T follicular helper cell (primary cell): Measurements from ENCODE around the gene DZIP1.
"Not testable (repeated sequence)": the region's sequence is repeated elsewhere in the genome, so short reads cannot be mapped to it uniquely, and the experiment has no call there.

Experiments
- DNase-seq: peaks from one replicate; pipeline ENCODE4 v3.0.0-alpha.2; 2020; ENCODE audit warnings: low read depth
- total RNA-seq, 2 experiments: gene quantifications; one replicate each; lab custom pipeline; 2026; lab: John Stamatoyannopoulos, UW

DZIP1 gene, protein sequence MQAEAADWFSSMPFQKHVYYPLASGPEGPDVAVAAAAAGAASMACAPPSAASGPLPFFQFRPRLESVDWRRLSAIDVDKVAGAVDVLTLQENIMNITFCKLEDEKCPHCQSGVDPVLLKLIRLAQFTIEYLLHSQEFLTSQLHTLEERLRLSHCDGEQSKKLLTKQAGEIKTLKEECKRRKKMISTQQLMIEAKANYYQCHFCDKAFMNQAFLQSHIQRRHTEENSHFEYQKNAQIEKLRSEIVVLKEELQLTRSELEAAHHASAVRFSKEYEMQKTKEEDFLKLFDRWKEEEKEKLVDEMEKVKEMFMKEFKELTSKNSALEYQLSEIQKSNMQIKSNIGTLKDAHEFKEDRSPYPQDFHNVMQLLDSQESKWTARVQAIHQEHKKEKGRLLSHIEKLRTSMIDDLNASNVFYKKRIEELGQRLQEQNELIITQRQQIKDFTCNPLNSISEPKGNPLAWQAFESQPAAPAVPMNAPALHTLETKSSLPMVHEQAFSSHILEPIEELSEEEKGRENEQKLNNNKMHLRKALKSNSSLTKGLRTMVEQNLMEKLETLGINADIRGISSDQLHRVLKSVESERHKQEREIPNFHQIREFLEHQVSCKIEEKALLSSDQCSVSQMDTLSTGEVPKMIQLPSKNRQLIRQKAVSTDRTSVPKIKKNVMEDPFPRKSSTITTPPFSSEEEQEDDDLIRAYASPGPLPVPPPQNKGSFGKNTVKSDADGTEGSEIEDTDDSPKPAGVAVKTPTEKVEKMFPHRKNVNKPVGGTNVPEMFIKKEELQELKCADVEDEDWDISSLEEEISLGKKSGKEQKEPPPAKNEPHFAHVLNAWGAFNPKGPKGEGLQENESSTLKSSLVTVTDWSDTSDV
- 0.09 to 0.36 reads per million in 2 experiments for total RNA-seq

GRCh38 chr13:95644601-95645052, at the start of gene DZIP1:
DZIP1 (minus strand) TSS chr13:95644706; CDS start chr13:95642029, 2,677 bp downstream.
- DNase-seq: no peak

DNA sequence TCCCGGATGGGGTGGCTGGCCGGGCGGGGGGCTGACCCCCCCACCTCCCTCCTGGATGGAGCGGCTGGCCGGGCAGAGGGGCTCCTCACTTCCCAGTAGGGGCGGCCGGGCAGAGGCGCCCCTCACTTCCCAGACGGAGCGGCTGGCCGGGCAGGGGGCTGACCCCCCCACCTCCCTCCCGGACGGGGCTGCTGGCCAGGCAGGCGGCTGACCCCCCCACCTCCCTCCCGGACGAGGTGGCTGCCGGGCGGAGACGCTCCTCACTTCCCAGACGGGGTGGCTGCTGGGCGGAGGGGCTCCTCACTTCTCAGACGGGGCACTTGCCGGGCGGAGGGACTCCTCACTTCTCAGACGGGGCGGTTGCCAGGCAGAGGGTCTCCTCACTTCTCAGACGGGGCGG, 46.5 kb upstream of the DZIP1 start:
- DNase-seq: not testable (repeated sequence)

DNA sequence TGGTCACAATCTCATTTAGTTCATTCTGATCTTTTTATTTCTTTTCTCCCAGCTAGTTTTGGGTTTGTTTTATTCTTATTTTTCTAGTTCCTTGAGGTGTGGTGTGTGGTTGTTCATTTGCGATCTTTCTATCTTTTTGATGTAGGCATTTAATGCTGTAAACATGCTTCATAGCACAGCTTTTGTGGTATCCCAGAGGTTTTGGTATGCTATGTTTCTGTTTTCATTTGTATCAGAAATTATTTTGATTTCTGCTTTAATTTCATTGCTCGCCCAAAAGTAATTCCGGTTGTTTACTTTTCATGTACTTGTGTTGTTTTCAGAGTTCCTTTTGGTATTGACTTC, 45.0 kb upstream of the DZIP1 start:
- no peak for DNase-seq

GRCh38 chr13:95684960-95685359, 40.5 kb upstream of the DZIP1 start:
- not testable (repeated sequence) for DNase-seq

- no peak for DNase-seq
These were observed 39.9 kb upstream of the DZIP1 start for GRCh38 chr13:95684418-95684817.

DNA sequence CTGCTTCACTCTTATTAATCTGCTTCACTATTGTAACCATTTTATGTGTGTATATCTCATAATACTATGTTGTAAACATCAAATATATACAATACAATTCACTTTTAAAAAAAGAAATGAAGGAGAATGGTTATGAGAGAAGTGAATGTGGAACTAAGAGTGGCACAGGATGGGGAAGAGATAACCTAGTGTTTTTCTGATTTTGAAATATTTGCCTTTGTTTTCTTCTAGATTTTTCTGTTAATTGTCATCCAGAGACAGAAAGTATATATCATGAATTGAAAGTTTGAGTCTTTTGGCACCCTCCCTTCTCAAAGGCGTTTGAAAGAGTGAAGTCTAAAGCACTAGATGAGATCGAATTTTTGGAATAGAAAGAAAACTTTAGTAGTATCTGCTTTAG, 35.2 kb upstream of the DZIP1 start:
- no peak for DNase-seq

DNA sequence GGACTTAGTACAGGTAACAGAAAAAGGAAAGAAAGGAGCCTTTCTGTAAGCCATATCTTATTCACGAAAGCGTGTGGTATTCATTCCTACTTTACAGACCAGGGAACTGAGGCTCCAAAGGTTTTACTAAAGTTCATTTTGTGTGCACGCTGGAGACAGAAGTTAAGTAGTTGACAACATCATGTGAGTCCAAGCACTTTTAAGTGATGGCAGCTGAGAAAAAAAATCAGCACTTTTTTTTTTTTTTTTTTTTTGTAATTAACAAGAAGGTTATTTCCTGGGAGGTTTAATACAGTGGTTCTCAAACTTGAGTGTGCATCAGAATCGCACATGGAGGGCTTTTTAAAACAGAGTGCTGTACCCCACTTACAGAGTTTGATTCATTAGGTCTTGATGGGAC, 34.5 kb upstream of the DZIP1 start:
- DNase-seq: no peak

GRCh38 chr13:95677564-95678266, 33.2 kb upstream of the DZIP1 start:
- DNase-seq: no peak

DNA sequence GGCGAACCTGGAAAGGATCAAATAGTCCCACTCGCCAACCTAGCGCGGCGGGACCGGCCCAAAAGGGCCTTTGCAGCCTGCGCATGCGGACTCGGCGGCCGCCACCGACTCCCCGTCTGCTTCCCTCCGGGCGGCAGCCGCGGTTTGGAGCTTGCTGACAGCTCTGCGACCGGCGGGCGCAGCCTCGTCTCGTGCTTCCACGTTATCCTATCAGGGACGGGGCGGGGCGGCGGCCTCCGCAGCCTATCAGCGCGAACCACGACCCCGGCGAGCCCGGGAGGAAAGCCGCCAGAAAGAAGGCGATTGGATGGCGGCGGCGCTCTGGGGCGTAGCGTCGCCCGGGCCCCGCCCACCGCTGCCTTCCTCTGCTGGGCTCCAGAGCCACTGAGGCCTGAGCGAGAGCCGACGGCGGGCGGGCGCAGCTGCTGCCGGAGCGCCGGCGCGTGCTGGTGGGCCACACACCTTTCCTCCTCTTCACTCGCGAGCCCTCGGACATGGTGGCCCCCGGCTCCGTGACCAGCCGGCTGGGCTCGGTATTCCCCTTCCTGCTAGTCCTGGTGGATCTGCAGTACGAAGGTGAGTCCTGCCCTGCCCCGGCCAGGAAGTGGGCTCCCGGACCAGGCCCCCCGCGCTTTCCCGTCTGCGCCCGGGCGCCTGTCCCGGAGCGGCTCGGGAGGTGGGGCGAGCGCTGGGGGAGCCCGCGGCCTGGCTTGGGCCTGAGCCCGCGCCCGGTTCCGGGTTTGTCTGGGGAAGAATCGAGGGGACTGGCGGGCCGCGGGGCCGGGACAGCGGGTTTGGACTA, 32.5 kb upstream of the DZIP1 start, which contains the start of gene DNAJC3:
Gene DNAJC3 (plus strand): TSS at position 378 of the 802 bp plus-strand sequence. CDS start 117 bp downstream, at position 495.
- peak; percentile 97 for DNase-seq

DNA sequence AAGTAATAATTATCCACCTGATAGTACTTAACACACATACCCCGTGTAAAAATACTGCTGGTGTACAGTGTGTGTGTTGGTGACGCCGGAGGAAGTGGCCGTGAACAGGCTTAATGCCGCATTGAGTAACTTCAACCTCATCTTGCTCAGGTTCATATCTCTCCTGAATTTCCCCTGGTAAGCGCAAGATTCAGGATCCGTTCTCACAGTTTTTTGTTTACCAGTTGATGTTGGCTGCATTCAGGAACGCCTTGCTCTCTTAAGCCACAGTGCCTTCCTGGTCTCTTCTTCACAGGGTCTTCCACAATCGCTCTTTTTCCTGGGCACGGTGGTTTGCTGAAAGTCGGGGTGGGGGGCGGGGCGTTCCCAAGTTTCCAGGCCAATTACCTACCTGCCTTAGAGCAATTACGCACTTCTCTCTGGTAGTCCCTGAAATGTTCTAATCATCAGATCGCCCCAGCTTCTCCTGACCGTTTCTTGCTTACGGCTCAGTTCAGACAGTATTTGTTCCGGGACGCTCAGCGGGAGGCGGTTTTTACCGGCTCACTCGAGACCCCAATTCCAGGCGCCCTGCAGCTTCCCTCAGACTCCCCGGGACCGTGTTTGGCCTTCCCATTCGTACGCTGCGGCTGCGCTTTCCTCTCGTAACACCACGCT, 31.7 kb upstream of the DZIP1 start:
- DNase-seq: no peak

GRCh38 chr13:95671597-95671996, 27.1 kb upstream of the DZIP1 start:
- no peak for DNase-seq

DNA sequence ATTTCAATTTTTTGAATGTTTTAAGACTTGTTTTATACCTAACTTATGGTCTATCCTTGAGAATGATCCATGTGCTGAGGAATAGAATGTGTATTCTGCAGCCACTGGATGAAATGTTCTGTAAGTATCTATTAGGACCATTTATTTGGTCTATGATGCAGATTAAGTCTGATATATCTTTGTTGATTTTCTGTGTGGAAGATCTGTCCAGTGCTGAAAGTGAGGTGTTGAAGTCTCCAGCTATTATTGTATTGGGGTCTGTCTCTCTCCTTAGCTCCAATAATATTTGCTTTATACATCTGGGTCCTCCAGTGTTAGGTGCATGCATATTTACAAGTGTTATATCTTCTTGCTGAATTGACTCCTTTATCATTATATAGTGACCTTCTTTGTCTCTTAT, 22.7 kb upstream of the DZIP1 start:
- not testable (repeated sequence) for DNase-seq

- DNase-seq: no peak
These were observed 16.6 kb upstream of the DZIP1 start for GRCh38 chr13:95660981-95661581.

DNA sequence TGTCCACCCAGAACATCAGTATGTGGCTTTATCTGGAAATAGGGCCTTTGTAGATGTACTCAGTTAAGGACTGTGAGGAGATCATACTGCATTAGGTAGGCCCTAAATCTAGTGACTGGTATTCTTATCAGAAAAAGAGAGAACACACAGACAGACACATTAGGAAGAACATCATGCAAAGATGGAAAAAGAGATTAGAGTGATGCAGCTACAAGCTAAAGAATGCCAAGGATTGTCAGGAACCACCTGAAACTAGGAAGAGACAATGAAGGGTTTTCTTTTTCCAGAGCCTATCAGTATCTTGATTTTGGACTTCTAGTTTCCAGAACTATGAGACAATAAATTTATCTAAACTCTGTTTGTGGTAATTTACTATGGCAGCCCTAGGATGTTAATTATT, 15.0 kb upstream of the DZIP1 start:
- no peak for DNase-seq

GRCh38 chr13:95656386-95657015, 12.0 kb upstream of the DZIP1 start:
- no peak for DNase-seq

DNA sequence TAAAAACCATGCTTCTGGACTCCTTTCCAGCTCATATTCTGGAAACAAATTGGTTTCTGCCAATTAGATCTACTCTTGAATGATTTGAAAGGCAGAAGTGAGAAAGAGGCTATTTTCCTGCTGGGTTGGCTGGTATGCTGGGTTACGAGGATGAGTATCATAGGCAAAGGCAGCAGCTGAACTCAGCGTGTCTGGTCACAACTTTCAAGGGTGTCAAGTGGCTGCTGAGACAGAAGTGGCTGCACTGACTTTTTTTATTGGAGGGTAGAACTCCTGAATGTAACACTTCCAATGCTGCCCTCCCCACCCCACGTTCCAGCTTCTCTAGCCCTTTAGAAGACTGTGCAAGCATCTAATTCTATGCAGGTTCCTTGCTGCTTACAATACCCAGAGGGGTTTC, 8.3 kb upstream of the DZIP1 start:
- no peak for DNase-seq

DNA sequence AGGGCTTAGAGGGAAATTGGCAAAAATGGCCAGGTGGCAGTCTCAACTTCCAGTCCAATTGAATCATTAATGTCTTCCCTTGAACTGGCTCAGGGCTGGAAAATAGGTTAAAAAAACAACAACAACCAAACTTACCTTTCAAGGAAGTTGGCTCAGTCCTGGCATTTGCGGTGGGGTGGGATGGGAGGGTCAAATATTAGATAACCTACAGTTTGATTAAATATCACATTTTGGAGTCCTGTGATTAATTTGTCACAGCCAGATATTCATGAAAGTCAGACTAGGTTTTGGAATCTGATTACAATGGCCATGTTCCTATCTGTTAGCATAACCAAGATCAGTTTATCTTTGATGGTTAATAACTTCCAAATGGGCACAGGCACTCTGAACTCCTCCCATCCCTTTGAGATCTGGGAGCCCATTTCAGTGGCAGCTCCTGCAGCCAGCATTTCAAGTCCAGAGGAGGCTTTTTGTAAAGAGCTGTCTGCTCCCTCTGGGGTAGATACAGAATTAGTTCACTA, 7.8 kb upstream of the DZIP1 start:
- no peak for DNase-seq

GRCh38 chr13:95650696-95651095, 6.2 kb upstream of the DZIP1 start:
- no peak for DNase-seq

GRCh38 chr13:95647321-95647720, 2.8 kb upstream of the DZIP1 start:
- DNase-seq: no peak
